MG63 (cell line): ENCODE results near the gene NPHS1. TPM values are rescaled to one million over a fixed set of nuclear protein-coding genes. Genes with fewer than 3 reads are reported as not detected.

Experiments
- DNase-seq: peaks from one replicate; pipeline ENCODE4 v3.0.0-alpha.2; 2020
- H3K27me3 ChIP-seq: fragments of 250-450 bp; sonication (Bioruptor Pico); 2 replicates; pipeline ENCODE4 v1.5.1; 2020; ENCODE audit warnings: mild to moderate bottlenecking, moderate library complexity
- H3K36me3 ChIP-seq: fragments of 250-450 bp; sonication (Bioruptor Pico); 2 replicates; pipeline ENCODE4 v1.5.1; 2020; ENCODE audit warnings: mild to moderate bottlenecking, moderate library complexity
- H3K4me3 ChIP-seq: fragments of 250-450 bp; sonication (Bioruptor Pico); 2 replicates; pipeline ENCODE4 v1.5.1; 2020; ENCODE audit warnings: mild to moderate bottlenecking, moderate library complexity
- H3K9me3 ChIP-seq: fragments of 250-450 bp; sonication (Bioruptor Pico); 2 replicates; pipeline ENCODE4 v1.5.1; 2020; ENCODE audit warnings: mild to moderate bottlenecking, moderate library complexity
- total RNA-seq: library from RNA; depleted of rRNA; stranded (reverse); fragments of >200 nt; shearing (Covaris generic); gene quantifications from 2 replicates; pipeline ENCODE4 v1.2.3, GENCODE V29; 2014; ENCODE audit warnings: low replicate concordance

The NPHS1 gene
- total RNA-seq, 1 experiment from 2014 or later = not detected

DNA sequence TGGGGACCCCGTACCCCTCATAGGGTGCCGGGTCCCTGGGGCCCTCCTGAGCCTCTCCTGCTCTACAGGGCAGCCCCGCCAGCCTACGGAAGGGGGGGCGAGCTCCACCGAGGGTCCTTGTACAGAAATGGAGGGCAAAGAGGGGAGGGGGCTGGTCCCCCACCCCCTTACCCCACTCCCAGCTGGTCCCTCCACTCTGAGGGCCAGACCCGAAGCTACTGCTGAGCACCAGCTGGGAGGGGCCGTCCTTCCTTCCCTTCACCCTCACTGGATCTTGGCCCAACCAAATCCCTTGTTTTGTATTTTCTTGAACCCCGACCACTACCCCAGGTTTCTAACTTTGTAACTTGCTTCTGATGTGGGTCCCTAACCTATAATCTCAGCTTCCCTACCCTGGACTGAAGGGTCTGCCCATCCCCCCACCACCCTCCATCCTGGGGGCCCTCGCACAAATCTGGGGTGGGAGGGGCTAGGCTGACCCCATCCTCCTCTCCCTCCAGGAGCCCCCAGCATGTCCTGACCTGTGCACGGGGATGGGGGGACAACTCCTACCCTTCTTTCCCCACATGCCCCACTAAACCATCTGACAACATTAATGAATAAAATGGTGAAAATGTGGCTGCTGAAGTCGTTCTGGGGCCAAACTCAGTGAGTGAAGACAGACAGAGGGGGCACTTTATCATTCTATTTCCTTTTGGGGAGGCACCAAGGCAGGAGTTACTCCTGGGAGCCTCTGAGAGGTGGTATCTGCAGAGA, 63.9 kb downstream of the NPHS1 start:
- Histone ChIP-seq H3K36me3 (no peaks in the 10 kb centered on the region), H3K9me3 (no peaks in the 10 kb centered on the region), H3K4me3 (no peak overlapping the region), H3K27me3 (no peaks in the 10 kb centered on the region)
- DNase-seq = no peak

DNA sequence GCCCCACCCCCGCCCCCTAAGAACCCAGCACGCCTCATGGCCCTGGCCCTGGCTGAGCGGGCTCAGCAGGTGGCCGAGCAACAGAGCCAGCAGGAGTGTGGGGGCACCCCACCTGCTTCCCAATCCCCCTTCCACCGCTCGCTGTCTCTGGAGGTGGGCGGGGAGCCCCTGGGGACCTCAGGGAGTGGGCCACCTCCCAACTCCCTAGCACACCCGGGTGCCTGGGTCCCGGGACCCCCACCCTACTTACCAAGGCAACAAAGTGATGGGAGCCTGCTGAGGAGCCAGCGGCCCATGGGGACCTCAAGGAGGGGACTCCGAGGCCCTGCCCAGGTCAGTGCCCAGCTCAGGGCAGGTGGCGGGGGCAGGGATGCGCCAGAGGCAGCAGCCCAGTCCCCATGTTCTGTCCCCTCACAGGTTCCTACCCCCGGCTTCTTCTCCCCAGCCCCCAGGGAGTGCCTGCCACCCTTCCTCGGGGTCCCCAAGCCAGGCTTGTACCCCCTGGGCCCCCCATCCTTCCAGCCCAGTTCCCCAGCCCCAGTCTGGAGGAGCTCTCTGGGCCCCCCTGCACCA, 65.0 kb downstream of the NPHS1 start:
- Histone ChIP-seq H3K4me3 (no peak overlapping the region), H3K36me3 (peaks cover 2% of the 10 kb centered on the region; the same call in 1 of the 2 replicates)

DNA sequence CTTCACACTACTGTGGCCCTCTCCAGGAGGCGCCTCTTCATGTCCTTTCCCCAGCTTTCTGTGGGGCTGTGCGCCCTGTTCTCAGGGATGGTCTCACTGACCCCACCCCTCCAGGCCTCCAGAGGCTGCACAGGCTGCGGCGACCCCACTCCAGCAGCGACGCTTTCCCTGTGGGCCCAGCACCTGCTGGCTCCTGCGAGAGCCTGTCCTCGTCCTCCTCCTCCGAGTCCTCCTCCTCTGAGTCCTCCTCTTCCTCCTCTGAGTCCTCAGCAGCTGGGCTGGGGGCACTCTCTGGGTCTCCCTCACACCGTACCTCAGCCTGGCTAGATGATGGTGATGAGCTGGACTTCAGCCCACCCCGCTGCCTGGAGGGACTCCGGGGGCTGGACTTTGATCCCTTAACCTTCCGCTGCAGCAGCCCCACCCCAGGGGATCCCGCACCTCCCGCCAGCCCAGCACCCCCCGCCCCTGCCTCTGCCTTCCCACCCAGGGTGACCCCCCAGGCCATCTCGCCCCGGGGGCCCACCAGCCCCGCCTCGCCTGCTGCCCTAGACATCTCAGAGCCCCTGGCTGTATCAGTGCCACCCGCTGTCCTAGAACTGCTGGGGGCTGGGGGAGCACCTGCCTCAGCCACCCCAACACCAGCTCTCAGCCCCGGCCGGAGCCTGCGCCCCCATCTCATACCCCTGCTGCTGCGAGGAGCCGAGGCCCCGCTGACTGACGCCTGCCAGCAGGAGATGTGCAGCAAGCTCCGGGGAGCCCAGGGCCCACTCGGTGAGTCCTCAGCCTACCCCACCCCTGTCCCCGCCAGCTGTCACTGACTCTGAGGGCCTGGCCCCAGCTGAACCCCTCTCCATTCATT, 65.8 kb downstream of the NPHS1 start:
- Histone ChIP-seq H3K9me3 (no peaks in the 10 kb centered on the region), H3K4me3 (no peak overlapping the region), H3K36me3 (peaks cover 3% of the 10 kb centered on the region; the same call in 1 of the 2 replicates), H3K27me3 (no peaks in the 10 kb centered on the region)
- no peak for DNase-seq

More for the DNA sequence above, 65.0 kb downstream of the NPHS1 start:
- Histone ChIP-seq H3K27me3 (no peaks in the 10 kb centered on the region), H3K9me3 (no peaks in the 10 kb centered on the region)
- no peak for DNase-seq

GRCh38 chr19:35785339-35785627, 67.0 kb downstream of the NPHS1 start:
- peaks cover 3% of the 10 kb centered on the region; the same call in 1 of the 2 replicates for H3K36me3 ChIP-seq
- H3K4me3 ChIP-seq = no peak overlapping the region
- no peak for DNase-seq
- H3K27me3 ChIP-seq = no peaks in the 10 kb centered on the region
- no peaks in the 10 kb centered on the region for H3K9me3 ChIP-seq

GRCh38 chr19:35784503-35785338, 67.6 kb downstream of the NPHS1 start:
- Histone ChIP-seq H3K27me3 (no peaks in the 10 kb centered on the region), H3K36me3 (peaks cover 3% of the 10 kb centered on the region), H3K4me3 (no peak overlapping the region), H3K9me3 (no peaks in the 10 kb centered on the region)
- DNase-seq = no peak

DNA sequence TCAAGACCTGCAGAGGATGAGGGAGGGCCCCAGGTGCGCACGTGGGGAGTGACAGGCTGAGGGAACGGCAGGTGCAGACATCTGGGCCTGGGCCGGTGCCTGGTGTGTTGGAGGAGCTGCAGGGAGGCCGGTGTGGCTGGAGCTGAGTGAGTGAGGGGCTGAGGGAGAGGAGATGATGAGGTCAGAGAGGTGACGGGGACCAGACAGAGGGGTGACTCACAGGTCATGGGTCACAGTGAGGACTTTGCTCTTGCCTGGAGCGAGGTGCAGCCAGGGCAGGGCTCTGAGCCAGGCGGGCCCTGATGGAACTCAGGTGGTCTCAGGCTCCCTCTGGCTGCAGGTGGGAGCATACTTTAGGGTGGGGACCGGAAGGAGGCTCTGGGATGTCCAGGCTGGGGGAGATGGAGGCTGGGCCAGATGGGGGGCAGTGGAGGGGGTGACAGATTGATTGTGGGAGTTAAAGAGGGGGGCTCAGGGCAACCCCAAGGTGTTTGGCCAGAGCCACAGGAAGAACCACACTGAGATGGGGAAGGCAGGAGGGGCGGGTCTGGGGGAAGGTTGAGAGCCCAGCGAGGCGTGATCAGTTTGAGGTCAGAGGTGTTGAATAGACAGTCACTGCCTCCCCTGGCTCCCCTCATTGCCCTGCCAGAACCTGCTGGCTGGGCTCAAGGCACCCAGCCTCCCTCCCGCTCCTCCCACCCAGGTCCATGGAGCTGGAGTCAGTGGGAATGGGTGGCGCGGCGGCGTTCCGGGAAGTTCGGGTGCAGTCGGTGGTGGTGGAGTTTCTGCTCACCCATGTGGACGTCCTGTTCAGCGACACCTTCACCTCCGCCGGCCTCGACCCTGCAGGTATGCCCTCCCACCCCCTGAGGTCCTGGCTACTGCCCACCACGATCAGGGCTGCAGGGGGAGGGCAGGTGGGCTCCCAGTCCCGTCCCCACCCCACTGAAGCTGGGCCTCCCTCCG, 68.6 kb downstream of the NPHS1 start:
- no peak for DNase-seq
- Histone ChIP-seq H3K4me3 (no peak overlapping the region), H3K9me3 (no peaks in the 10 kb centered on the region), H3K27me3 (no peaks in the 10 kb centered on the region), H3K36me3 (peaks cover 3% of the 10 kb centered on the region)

- DNase-seq = no peak
- Histone ChIP-seq H3K36me3 (peaks cover 3% of the 10 kb centered on the region), H3K27me3 (no peaks in the 10 kb centered on the region), H3K9me3 (no peaks in the 10 kb centered on the region), H3K4me3 (no peak overlapping the region)
Measured at GRCh38 chr19:35782589-35782988, 69.7 kb downstream of the NPHS1 start.

DNA sequence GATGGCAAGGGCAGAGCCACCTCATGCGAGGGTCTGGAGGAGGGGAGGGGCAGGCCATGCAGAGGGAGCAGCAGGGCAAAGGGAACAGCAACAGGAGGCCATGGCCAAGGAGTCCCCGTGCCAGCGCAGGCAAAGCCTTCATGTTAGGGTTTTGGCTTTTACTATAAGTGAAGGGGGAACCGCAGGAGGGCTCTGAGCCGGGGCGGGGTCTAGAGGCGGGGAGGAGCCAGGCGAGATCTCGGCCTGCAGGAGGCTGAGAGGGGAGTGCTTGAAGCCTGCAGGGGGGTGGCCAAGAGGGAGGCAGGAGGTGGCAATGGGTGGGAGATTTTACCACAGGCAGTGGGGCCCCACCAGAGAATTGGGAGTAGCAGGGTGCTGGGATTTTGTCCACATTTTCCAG, 70.7 kb downstream of the NPHS1 start:
- Histone ChIP-seq H3K4me3 (no peak overlapping the region), H3K9me3 (no peaks in the 10 kb centered on the region), H3K36me3 (peaks cover 3% of the 10 kb centered on the region), H3K27me3 (no peaks in the 10 kb centered on the region)
- no peak for DNase-seq

- Histone ChIP-seq H3K9me3 (no peaks in the 10 kb centered on the region), H3K4me3 (no peak overlapping the region), H3K27me3 (no peaks in the 10 kb centered on the region), H3K36me3 (peaks cover 3% of the 10 kb centered on the region)
- DNase-seq = no peak
Measured at GRCh38 chr19:35780717-35781116, 71.6 kb downstream of the NPHS1 start.

- no peak for DNase-seq
- Histone ChIP-seq H3K36me3 (peaks cover 3% of the 10 kb centered on the region), H3K27me3 (no peaks in the 10 kb centered on the region), H3K4me3 (no peak overlapping the region), H3K9me3 (no peaks in the 10 kb centered on the region)
Measured at GRCh38 chr19:35780058-35780457, 72.2 kb downstream of the NPHS1 start.

GRCh38 chr19:35779033-35779432, 73.3 kb downstream of the NPHS1 start:
- peaks cover 3% of the 10 kb centered on the region for H3K36me3 ChIP-seq
- no peak overlapping the region for H3K4me3 ChIP-seq
- H3K27me3 ChIP-seq = no peaks in the 10 kb centered on the region
- no peak for DNase-seq
- no peaks in the 10 kb centered on the region for H3K9me3 ChIP-seq

DNA sequence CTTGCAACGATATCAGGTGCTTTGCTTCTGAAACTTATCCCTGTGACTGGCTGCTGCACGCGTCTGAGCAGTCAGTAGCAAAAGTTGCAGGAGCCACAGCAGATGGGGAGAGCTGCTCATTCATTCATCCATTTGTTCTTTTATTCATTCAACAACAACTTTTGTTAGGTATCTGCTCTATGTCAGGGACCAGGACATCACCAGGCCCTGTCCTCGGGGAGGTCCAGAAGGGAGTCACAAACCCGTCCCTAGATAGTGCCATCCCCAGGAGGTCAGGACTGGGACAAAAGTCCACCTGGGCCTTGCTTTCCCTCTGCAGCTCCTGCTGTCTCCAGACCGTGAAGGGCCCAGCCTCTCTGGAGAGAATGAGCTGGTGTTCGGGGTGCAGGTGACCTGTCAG, 74.3 kb downstream of the NPHS1 start:
- Histone ChIP-seq H3K36me3 (peaks cover 3% of the 10 kb centered on the region), H3K27me3 (no peaks in the 10 kb centered on the region), H3K9me3 (no peaks in the 10 kb centered on the region), H3K4me3 (no peak overlapping the region)
- DNase-seq = no peak

DNA sequence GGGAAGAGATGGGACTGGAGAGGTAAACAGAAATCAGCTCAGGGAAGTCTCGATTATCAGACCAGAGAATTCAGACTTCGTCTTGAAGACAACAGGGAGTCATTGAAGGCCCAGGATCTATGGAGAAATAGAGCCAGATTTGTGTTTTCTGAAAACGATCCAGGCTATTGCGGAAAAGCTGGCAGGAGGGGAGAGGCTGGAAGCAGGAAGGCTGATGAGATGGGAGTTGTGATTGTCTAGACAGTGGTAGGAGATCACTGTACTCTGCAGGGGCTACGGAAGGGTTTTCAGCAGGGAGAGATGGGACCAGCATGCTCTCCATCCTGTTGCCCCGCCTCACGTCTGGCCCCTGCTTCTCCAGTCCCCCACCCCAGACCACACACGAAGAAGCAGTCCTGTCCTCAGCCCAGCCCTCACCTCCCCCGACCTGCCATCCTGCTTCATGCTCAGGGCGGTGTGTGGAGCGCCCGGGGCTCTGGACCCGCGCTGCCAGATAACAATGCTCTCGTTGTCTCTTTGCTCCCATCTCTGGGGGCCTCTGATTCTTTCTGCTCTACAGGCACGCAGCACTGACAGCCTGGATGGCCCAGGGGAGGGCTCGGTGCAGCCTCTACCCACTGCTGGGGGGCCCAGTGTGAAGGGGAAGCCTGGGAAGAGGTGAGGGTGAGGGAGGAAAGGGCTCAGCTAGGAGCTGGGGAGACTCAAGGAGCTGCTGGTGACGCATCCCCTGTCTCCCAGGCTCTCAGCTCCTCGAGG, 75.0 kb downstream of the NPHS1 start:
- DNase-seq = no peak
- no peaks in the 10 kb centered on the region for H3K9me3 ChIP-seq
- peaks cover under 1% of the 10 kb centered on the region for H3K36me3 ChIP-seq
- H3K4me3 ChIP-seq = no peak overlapping the region
- no peaks in the 10 kb centered on the region for H3K27me3 ChIP-seq

DNA sequence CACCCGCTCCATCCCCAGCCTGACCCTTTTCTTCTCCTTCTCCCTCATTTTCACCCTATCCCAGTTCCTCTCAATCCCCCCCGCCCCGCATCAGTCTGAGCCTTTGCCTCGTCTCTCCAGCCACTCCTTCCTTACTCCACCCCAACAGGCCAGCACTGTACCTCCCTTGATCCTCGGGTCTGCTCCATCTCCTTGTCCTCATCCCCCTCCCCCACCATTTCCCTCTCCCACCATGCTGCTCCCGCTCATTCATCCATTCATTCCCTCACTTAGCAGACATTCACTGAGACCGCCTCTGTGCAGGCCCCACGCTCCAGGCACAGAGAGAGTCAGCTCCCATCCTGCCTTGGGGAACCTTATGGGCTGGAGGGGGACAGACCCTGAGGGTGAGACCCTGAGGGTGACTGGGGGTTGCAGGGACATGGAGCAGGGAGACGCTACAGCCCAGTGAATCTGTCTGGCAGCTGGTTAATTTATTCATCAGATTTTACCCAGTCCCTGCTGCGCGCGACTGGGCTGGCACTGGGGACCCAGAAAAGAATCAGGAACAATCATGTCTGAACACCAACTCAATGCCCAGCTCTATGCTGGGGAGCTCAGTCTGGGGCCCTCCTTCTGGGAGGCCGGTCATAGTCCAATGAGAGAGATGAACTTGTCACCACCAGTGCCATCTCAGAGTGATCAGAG, 76.1 kb downstream of the NPHS1 start:
- DNase-seq = no peak
- Histone ChIP-seq H3K9me3 (no peaks in the 10 kb centered on the region), H3K27me3 (no peaks in the 10 kb centered on the region), H3K4me3 (peak overlapping the region; percentile 66), H3K36me3 (no peaks in the 10 kb centered on the region; the same call in 1 of the 2 replicates)
